Measurements from ENCODE around the gene FIP1L1. TPM values are rescaled to one million over a fixed set of nuclear protein-coding genes. Genes with fewer than 3 reads are reported as not detected.

Gene FIP1L1
- total RNA-seq, 1 experiment from 2014 or later, result 68.0 TPM

GRCh38 chr4:53505947-53506346 is 128.5 kb downstream of the FIP1L1 start:
- WGBS (ENCODE audit: extremely low coverage, insufficient read length, low lambda C conversion rate), result no CpG with 5 or more reads among the region's 2 CpGs
- no peaks in the 10 kb centered on the region for H4K20me1 ChIP-seq (ENCODE audit: control insufficient read depth, insufficient read depth, insufficient read length)
- H3K27me3 Mint-ChIP-seq (ENCODE audit: low read depth), result no peaks in the 10 kb centered on the region

More at GRCh38 chr4:53505947-53506346, 128.5 kb downstream of the FIP1L1 start:
- H3K14ac ChIP-seq (ENCODE audit: insufficient read depth, low read length), result no peak overlapping the region
- H3K79me2 ChIP-seq (ENCODE audit: insufficient read depth, low read length), result no peaks in the 10 kb centered on the region
- Mint-ChIP-seq H3K4me1 (no peaks in the 10 kb centered on the region), H3K9me3 (no peaks in the 10 kb centered on the region), H3K4me3 (no peak overlapping the region), H3K27ac (peak overlapping the region in 1 of 3 experiments; percentile 15; a peak in 1 of 7 replicates), H3K36me3 (ENCODE audit: insufficient read depth in 1 of 3, low read depth in 3 of 3) (no peaks in the 10 kb centered on the region)
- no peak overlapping the region for H2BK15ac ChIP-seq (ENCODE audit: low read depth, low read length)
- no peak overlapping the region for H3K27ac ChIP-seq (ENCODE audit: insufficient read length, low read depth, low read length)
- no peak overlapping the region for H3K23ac ChIP-seq (ENCODE audit: insufficient read length, low read depth, low read length)
- no peaks in the 10 kb centered on the region for H3K4me1 ChIP-seq (ENCODE audit: insufficient read depth, low read length)
- no peak overlapping the region for H4K91ac ChIP-seq (ENCODE audit: insufficient read length, low read depth, low read length)
- H3T11ph ChIP-seq (ENCODE audit: low read length), result no peak overlapping the region
- H2BK20ac ChIP-seq (ENCODE audit: low read depth, low read length, poor library complexity, severe bottlenecking), result no peak overlapping the region
- H2BK12ac ChIP-seq (ENCODE audit: insufficient read length, low read depth, low read length), result no peak overlapping the region
- H4K8ac ChIP-seq (replicated peaks; ENCODE audit: insufficient read length, low read depth, low read length), result no peak overlapping the region
- no peak overlapping the region for H3K4me2 ChIP-seq (ENCODE audit: insufficient read depth, insufficient read length, low read length)
- no peak overlapping the region for H2AFZ ChIP-seq (ENCODE audit: low read length)
- H3K27me3 ChIP-seq (ENCODE audit: insufficient read depth, low read length), result no peaks in the 10 kb centered on the region
- no peaks in the 10 kb centered on the region for H3K79me1 ChIP-seq (ENCODE audit: insufficient read depth, low read depth, low read length, poor library complexity, severe bottlenecking)
- no peak overlapping the region for H2AK5ac ChIP-seq (ENCODE audit: insufficient read length, low read length)
- no peak overlapping the region for H3K56ac ChIP-seq (ENCODE audit: insufficient read length, low read depth, low read length)
- H3K9me3 ChIP-seq (ENCODE audit: control insufficient read depth, low read depth, low read length), result no peaks in the 10 kb centered on the region
- no peak overlapping the region for H3K4ac ChIP-seq (ENCODE audit: low read depth, low read length)
- peak; percentile 45; the same call in 2 of the 3 replicates for TF ChIP-seq CTCF (conservative IDR thresholded peaks at IDR 0.05)
- H4K5ac ChIP-seq (ENCODE audit: insufficient read length, low read depth, low read length), result no peak overlapping the region
- H3K9ac ChIP-seq (ENCODE audit: extremely low read depth, insufficient read length, low read length), result no peak overlapping the region
- no peak overlapping the region for H2BK5ac ChIP-seq (ENCODE audit: insufficient read length, low read length)
- H3K18ac ChIP-seq (ENCODE audit: insufficient read length, low read depth, low read length), result no peak overlapping the region
- H2BK120ac ChIP-seq (ENCODE audit: low read depth, low read length, poor library complexity, severe bottlenecking), result no peak overlapping the region
- no peaks in the 10 kb centered on the region for H3K23me2 ChIP-seq (ENCODE audit: insufficient read length, low read depth, low read length, poor library complexity, severe bottlenecking)
- no peak for DNase-seq

All from H9 (cell line).